NAMALWA (cell line): ENCODE results near the gene INAFM1.
"Not testable (repeated sequence)": the region's sequence is repeated elsewhere in the genome, so short reads cannot be mapped to it uniquely, and the experiment has no call there.

Experiments
- DNase-seq: peaks from one replicate; pipeline ENCODE4 v3.0.0-alpha.2; 2015; ENCODE audit warnings: low spot score

The INAFM1 gene

GRCh38 chr19:47240996-47241918 lies 33.4 kb upstream of the INAFM1 start:
- DNase-seq: peak; percentile 83

GRCh38 chr19:47241919-47242577 lies 32.6 kb upstream of the INAFM1 start:
- peak; percentile 45 for DNase-seq

- no peak for DNase-seq
Observed at GRCh38 chr19:47243364-47243775, 31.3 kb upstream of the INAFM1 start.

GRCh38 chr19:47243776-47244547 lies 30.7 kb upstream of the INAFM1 start:
- DNase-seq: peak; percentile 97

- DNase-seq: peak; percentile 82
Observed at GRCh38 chr19:47247308-47247990, 27.2 kb upstream of the INAFM1 start.

- DNase-seq: not testable (repeated sequence)
Observed at GRCh38 chr19:47253016-47253415, 21.7 kb upstream of the INAFM1 start.

GRCh38 chr19:47253467-47253881 lies 21.2 kb upstream of the INAFM1 start:
- no peak for DNase-seq

- DNase-seq: no peak
Observed at GRCh38 chr19:47253970-47254369, 20.7 kb upstream of the INAFM1 start.

- peak; percentile 96 for DNase-seq
Observed at GRCh38 chr19:47255879-47256692, 18.6 kb upstream of the INAFM1 start, which contains the start of gene CCDC9. Gene CCDC9, plus strand, starts transcription at chr19:47256525. Its CDS starts 1,876 bp downstream, at chr19:47258401.

GRCh38 chr19:47256693-47257410 lies 17.8 kb upstream of the INAFM1 start:
- DNase-seq: peak; percentile 98

GRCh38 chr19:47257411-47258169 lies 17.1 kb upstream of the INAFM1 start:
- DNase-seq: no peak

GRCh38 chr19:47258434-47258833 lies 16.3 kb upstream of the INAFM1 start:
- DNase-seq: no peak

- DNase-seq: no peak
Observed at GRCh38 chr19:47258895-47259555, 15.7 kb upstream of the INAFM1 start.

- no peak for DNase-seq
Observed at GRCh38 chr19:47260476-47260875, 14.2 kb upstream of the INAFM1 start.

GRCh38 chr19:47261946-47262793 lies 12.5 kb upstream of the INAFM1 start:
- peak; percentile 89 for DNase-seq

GRCh38 chr19:47264629-47265028 lies 10.1 kb upstream of the INAFM1 start:
- DNase-seq: no peak

GRCh38 chr19:47266401-47266941 lies 8.2 kb upstream of the INAFM1 start:
- DNase-seq: no peak

GRCh38 chr19:47267350-47267759 lies 7.3 kb upstream of the INAFM1 start:
- no peak for DNase-seq
